GM12878 (cell line): ENCODE measurements around the gene TESMIN.

Experiments
- HDAC2 ChIP-seq: fragments of 200-600 bp; sonication (generic); IDR thresholded peaks from 2 replicates; pipeline ENCODE4 v1.6.1; 2017
- RAD51 ChIP-seq: fragments of 450-650 bp; IDR thresholded peaks from 2 replicates; pipeline ENCODE4 v1.6.1; 2016; ENCODE audit warnings: moderate library complexity, mild to moderate bottlenecking, inconsistent platforms
- TAF1 ChIP-seq: IDR thresholded peaks from 2 replicates; pipeline ENCODE4 v1.6.1; 2011; ENCODE audit warnings: mild to moderate bottlenecking, low read depth, low read length, borderline replicate concordance
- TCF7 ChIP-seq: IDR thresholded peaks from 2 replicates; pipeline ENCODE4 v1.6.1; 2014; ENCODE audit warnings: antibody characterized with exemption, borderline replicate concordance

DNA sequence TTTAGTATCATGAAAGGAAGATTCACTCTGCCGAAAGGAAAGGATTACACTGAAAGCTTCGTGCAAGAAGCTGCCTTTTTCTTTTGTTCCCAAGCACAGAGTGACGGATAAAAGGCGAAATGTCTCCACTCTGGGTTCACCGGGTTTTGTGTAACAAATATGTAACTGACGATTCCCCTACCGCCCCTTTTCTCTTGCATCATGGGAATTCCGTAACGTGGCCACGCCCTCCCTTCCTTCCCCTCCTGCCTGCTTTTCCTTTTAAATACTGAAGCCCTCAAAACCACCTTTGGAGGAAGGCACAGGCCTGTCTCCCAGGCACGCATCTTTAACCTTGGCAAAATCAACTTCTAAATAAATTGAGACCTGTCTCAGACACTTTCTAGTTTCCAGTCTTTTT is 16.4 kb upstream of the TESMIN start:
- TF ChIP-seq TCF7: no peak
- TF ChIP-seq TAF1: no peak
- no peak for TF ChIP-seq RAD51
- no peak for TF ChIP-seq HDAC2
